Epidermal melanocyte (primary cell): ENCODE data around the gene DGUOK.

ENCODE experiments used
- DNase-seq: peaks from one replicate; pipeline ENCODE4 v3.0.0; 2011; ENCODE audit warnings: low spot score; ENCODE audit not compliant: insufficient read length

Gene DGUOK

GRCh38 chr2:73947412-73948018 lies 20.8 kb downstream of the DGUOK start:
- DNase-seq, result no peak

- DNase-seq, result no peak
These were observed 23.1 kb downstream of the DGUOK start for GRCh38 chr2:73949802-73950201.

GRCh38 chr2:73952499-73953446 lies 26.1 kb downstream of the DGUOK start:
- DNase-seq, result no peak

GRCh38 chr2:73956218-73956865 lies 29.7 kb downstream of the DGUOK start:
- DNase-seq, result no peak

- no peak for DNase-seq
These were observed 34.6 kb downstream of the DGUOK start for GRCh38 chr2:73961274-73961673.

- DNase-seq, result no peak
These were observed 35.3 kb downstream of the DGUOK start for GRCh38 chr2:73961823-73962615.

GRCh38 chr2:73962798-73963197 lies 36.1 kb downstream of the DGUOK start:
- DNase-seq, result no peak

- no peak for DNase-seq
These were observed 36.9 kb downstream of the DGUOK start for GRCh38 chr2:73963385-73964120.

- DNase-seq, result no peak
These were observed 37.5 kb downstream of the DGUOK start for GRCh38 chr2:73964223-73964622.

- DNase-seq, result no peak
These were observed 38.4 kb downstream of the DGUOK start for GRCh38 chr2:73965053-73965452.

- DNase-seq, result no peak
These were observed 41.8 kb downstream of the DGUOK start for GRCh38 chr2:73968357-73968937.

GRCh38 chr2:73969356-73969755 lies 42.7 kb downstream of the DGUOK start:
- DNase-seq, result no peak

GRCh38 chr2:73970141-73970803 lies 43.6 kb downstream of the DGUOK start:
- DNase-seq, result no peak

GRCh38 chr2:73970850-73971471 lies 44.3 kb downstream of the DGUOK start:
- no peak for DNase-seq

GRCh38 chr2:73971722-73972121 lies 45.0 kb downstream of the DGUOK start:
- no peak for DNase-seq

GRCh38 chr2:73972846-73973245 lies 46.2 kb downstream of the DGUOK start:
- DNase-seq, result no peak

- DNase-seq, result no peak
These were observed 49.1 kb downstream of the DGUOK start for GRCh38 chr2:73975731-73976130.

- DNase-seq, result no peak
These were observed 50.1 kb downstream of the DGUOK start for GRCh38 chr2:73976803-73977202.

GRCh38 chr2:73977466-73977865 lies 50.8 kb downstream of the DGUOK start:
- DNase-seq, result no peak
